Measurements from ENCODE around the gene KDM7A. TPM values are rescaled to one million over a fixed set of nuclear protein-coding genes. Genes with fewer than 3 reads are reported as not detected.

The KDM7A gene
- total and polyA plus RNA-seq, 8 donors = 2.3 to 49.8 (median 17.9) TPM

DNA sequence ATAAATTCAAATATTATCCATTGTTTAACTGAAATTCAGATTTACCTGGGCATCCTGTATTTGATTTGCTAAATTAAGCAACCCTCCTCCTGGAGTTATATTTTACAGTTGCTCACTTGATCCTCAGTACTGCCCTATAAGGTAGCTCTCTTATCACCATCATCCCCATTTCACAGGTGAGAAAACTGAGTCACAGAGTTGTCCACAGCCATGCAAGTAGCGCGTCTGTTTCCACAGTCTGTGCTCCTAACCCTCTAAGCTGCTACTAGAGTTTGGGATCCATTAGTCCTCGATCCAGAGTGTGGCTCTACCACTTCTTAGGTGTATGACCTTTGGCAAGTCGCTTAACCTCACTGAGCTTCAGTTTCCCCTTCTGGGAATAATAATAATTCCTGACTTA, 34.9 kb upstream of the KDM7A start:
- intact Hi-C loops (cut with DNase I; ENCODE audit: low total_unique reads) = no loop called here
- DNase-seq = no peak
- peak overlapping the region in 2 of 5 donors; percentile 87 to 88 for H3K27ac ChIP-seq
- WGBS, 5 donors = 90 to 97% (median 97%) methylated on average over 4 of the region's 4 CpGs
- H3K4me1 ChIP-seq = peaks cover 4 to 33% (median 19%) of the 10 kb centered on the region in 4 donors
- TF ChIP-seq POLR2A (IDR thresholded peaks at IDR 0.05) (no peak), POLR2AphosphoS5 (IDR thresholded peaks at IDR 0.05) (no peak), EP300 (IDR thresholded peaks at IDR 0.05) (no peak)
- TF ChIP-seq, protein P1, sequence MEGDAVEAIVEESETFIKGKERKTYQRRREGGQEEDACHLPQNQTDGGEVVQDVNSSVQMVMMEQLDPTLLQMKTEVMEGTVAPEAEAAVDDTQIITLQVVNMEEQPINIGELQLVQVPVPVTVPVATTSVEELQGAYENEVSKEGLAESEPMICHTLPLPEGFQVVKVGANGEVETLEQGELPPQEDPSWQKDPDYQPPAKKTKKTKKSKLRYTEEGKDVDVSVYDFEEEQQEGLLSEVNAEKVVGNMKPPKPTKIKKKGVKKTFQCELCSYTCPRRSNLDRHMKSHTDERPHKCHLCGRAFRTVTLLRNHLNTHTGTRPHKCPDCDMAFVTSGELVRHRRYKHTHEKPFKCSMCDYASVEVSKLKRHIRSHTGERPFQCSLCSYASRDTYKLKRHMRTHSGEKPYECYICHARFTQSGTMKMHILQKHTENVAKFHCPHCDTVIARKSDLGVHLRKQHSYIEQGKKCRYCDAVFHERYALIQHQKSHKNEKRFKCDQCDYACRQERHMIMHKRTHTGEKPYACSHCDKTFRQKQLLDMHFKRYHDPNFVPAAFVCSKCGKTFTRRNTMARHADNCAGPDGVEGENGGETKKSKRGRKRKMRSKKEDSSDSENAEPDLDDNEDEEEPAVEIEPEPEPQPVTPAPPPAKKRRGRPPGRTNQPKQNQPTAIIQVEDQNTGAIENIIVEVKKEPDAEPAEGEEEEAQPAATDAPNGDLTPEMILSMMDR (IDR thresholded peaks at IDR 0.05) = no peak
- peaks cover 0 to 4% (median 0%) of the 10 kb centered on the region in 4 donors for H3K9me3 ChIP-seq
- H3K27me3 ChIP-seq = no peaks in the 10 kb centered on the region
- no peaks in the 10 kb centered on the region for H3K36me3 ChIP-seq
- H3K4me3 ChIP-seq = no peak overlapping the region

DNA sequence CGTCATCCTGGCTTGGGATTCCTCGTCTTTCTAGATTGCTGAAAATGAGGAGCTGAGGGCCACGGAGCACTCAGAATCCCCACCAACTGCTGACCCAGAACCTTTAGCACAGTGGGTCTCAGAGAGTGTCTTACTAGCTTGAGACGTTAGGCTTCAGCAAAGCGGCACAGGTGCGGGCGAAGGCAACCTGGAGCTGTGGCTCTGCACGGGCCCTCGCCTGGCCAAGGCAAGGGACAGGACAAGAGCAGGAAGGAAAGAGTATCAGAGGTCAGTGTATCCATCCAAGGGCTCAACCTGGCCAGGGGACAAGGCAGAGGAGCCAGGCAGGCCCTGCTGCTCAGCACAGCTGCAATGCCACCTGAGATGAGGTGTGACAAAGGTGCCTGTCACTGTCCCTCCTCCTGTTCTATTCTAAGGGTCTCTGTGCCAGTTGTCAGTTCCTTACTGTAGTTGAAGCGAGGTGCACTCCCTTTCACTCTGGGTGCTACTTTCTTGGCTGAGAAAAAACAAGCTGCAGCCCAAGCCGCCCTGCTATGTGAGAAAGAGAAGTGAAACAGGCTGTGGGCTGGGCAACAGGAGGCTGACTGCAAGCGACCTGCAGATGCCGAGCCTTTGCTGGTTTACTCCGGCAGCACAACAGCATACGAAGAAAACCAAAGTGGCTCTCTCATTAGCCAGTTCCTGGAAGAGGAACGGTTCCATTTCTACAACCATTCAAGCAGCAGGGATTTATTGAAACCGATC, 33.3 kb upstream of the KDM7A start:
- Histone ChIP-seq H3K4me1 (peaks cover 4 to 35% (median 18%) of the 10 kb centered on the region in 4 donors), H3K27ac (peak overlapping the region in 1 of 5 donors; percentile 34), H3K4me3 (no peak overlapping the region), H3K9me3 (no peaks in the 10 kb centered on the region), H3K27me3 (no peaks in the 10 kb centered on the region), H3K36me3 (no peaks in the 10 kb centered on the region)
- DNase-seq = peak; percentile 43 to 60
- TF ChIP-seq POLR2A (IDR thresholded peaks at IDR 0.05) = no peak
- TF ChIP-seq, protein P1 (IDR thresholded peaks at IDR 0.05) = no peak
- intact Hi-C loops (cut with DNase I; ENCODE audit: low total_unique reads) = no loop called here
- 79 to 86% (median 81%) methylated on average over 17 of the region's 17 CpGs for WGBS, 5 donors

DNA sequence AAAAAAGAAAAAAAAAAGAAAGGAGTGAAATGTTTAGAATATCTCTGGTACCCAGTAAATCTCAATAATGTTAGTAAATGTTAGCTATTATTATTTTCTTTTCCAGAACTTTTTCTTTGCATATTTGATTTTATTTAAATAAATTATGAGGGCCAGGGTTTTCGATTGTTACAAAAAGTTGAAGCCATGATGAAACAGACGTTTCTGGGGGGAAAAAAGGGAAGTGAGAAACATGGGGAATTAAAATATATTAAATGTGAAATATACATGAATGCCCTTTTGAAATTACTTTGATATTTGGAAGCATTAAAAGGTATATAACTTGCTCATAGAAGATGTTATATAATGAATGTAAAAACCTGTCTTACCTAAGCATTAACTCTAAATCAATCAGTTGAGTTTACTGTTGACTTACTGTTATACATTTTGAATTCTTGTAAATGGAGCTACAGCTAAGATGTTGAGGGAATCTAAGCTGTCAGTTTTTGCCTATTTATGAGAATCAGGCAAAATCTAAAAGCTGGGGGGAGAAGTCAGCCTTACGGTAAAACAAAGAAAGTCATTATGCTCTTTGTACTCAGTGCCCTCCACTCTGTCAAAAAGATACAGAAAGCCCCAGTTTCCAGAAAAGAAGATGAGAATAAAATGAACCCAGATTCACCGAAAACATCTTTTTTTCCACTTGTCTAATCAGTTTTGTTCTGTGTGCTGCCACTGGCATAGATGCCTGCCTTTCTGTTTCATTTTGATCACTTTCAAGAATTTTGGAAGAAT, 30.0 kb upstream of the KDM7A start:
- no peak overlapping the region for H3K4me3 ChIP-seq
- no peaks in the 10 kb centered on the region for H3K36me3 ChIP-seq
- H3K4me1 ChIP-seq = peaks cover 0 to 5% (median 0%) of the 10 kb centered on the region in 4 donors
- intact Hi-C loops (cut with DNase I; ENCODE audit: low total_unique reads) = no loop called here
- no peak for TF ChIP-seq POLR2AphosphoS5 (IDR thresholded peaks at IDR 0.05)
- TF ChIP-seq EP300 (IDR thresholded peaks at IDR 0.05) = no peak
- no peak for TF ChIP-seq POLR2A (IDR thresholded peaks at IDR 0.05)
- TF ChIP-seq, protein P1 (IDR thresholded peaks at IDR 0.05) = no peak
- H3K27me3 ChIP-seq = no peaks in the 10 kb centered on the region
- H3K27ac ChIP-seq = no peak overlapping the region
- H3K9me3 ChIP-seq = peaks cover 0 to 6% (median 0%) of the 10 kb centered on the region in 4 donors
- no peak for DNase-seq
- WGBS, 5 donors = 82 to 92% (median 87%) methylated on average over 4 of the region's 4 CpGs

DNA sequence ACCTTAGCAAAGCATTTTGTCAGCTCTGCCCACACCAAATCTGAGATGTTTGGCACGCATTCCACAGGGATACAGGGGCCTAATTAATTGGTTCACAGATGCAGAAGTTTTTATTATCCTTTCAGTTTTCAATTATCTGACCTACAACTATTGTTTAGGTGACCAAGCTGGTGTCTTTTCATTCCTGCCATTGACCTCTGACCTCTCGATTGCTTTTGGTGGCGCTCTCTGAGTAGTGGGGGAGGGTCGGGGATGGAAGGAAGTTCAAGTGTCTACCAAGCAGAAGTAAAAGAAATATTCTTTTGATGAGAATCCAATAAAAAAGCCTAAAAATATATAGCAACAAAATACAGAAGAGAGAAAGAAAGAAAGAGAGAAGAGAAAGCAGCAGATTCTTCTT, 28.8 kb upstream of the KDM7A start:
- TF ChIP-seq EP300 (IDR thresholded peaks at IDR 0.05) (no peak), POLR2AphosphoS5 (IDR thresholded peaks at IDR 0.05) (no peak), POLR2A (IDR thresholded peaks at IDR 0.05) (no peak)
- TF ChIP-seq, protein P1 (IDR thresholded peaks at IDR 0.05) = no peak
- Histone ChIP-seq H3K36me3 (no peaks in the 10 kb centered on the region), H3K27ac (no peak overlapping the region), H3K27me3 (no peaks in the 10 kb centered on the region), H3K4me1 (peaks cover 0 to 5% (median 0%) of the 10 kb centered on the region in 4 donors), H3K9me3 (peaks cover 0 to 6% (median 0%) of the 10 kb centered on the region in 4 donors), H3K4me3 (no peak overlapping the region)
- no peak for DNase-seq
- intact Hi-C loops (cut with DNase I; ENCODE audit: low total_unique reads) = no loop called here
- WGBS, 5 donors = 63 to 79% (median 72%) methylated on average over 4 of the region's 4 CpGs
